Stimulated activated CD4-positive, alpha-beta T cell treated with anti-CD3 and anti-CD28 coated beads, TNF-alpha, amount 100 ng/mL, for 24 hours (primary cell): Measurements from ENCODE around the gene GALNT2.

Experiments
- DNase-seq, 3 experiments: peaks; one replicate each; pipeline ENCODE4 v3.0.0-alpha.2; 2020; ENCODE audit warnings: low read depth in 3 of 3

GALNT2 gene

GRCh38 chr1:230256896-230257295 lies 189.9 kb downstream of the GALNT2 start:
- no peak for DNase-seq

GRCh38 chr1:230259621-230260020 lies 192.6 kb downstream of the GALNT2 start:
- DNase-seq: no peak

GRCh38 chr1:230260831-230261230 lies 193.8 kb downstream of the GALNT2 start:
- DNase-seq: no peak

DNA sequence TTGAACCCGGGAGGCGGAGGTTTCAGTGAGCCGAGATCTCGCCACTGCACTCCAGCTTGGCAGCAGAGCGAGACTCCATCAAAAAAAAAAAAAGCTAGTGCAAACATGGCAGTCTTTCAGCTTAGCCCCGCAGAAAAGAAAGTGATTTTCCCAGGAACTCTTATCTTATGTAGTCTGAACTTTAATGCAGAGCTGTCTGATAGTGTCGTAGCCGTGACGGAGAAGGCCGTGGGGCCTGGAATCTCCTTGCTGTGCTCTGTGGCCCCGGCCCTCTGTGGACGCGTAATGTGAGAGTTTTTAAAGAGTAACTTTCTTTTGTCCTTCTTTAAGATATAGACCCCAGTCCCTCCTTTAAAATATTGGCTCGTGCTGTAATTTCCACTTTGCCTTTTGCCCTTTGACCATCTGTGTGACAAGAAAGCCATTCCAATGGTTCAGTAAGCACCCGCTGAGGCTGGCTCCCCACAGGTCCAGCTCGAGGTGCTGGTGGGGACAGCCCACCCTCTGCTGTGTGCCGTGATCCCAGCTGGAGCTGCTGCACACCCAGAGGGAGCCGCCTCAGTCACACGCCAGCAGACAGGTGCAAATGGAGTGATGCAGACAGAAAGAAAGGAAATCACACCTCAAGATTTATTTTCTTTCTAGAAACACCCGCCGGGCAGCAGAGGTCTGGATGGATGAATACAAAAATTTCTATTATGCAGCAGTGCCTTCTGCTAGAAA lies 195.1 kb downstream of the GALNT2 start:
- no peak for DNase-seq

GRCh38 chr1:230262867-230263567 lies 196.0 kb downstream of the GALNT2 start:
- DNase-seq: no peak

DNA sequence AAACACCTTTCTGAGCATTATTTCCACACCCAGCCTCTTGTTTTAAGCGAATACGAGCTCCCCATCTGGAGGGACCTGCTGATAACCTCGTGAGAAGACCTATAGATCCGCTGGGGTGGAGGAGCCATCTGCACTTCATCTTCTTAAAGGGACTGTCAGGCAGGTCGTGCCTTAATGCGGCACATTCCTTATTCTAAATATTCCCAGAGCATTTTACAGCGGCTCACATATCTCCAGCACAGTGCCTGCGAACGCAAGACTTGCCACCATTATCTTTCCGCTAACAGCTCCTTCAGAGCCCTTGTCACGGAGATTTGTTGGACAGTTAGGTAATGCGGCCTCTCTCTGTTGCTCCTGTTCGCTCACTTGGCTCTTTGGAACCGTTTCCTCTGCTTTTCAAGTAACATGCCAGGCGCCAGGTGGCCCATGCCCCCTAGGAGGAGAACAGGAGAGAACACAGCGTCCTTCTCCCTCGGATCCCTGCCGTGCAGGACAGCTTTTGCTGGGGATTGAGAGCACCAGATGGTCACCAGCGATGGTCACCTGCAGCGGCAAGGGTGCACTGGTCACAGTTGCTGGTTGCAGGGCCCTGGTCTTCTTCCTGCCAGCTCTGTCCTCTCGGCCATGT lies 196.6 kb downstream of the GALNT2 start:
- DNase-seq: no peak

DNA sequence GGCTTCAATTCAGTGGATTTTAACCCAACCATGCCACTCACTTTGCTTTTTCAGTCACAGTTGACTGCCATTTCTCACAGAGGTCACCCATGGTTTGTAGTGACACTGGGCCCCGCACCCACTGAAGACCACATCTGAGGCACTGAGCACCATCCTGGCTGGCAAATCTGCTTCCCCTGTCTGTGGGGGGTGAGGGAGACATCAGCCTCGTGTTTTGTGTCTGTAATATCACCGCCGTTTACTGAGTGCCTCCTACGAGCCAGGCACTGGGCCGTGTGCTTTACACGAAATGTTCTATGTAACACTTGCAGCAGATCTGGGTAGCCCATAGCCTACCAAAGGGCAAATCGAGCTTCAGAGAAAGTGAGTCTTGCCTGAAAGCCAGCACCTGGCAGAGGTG lies 197.3 kb downstream of the GALNT2 start:
- no peak for DNase-seq

GRCh38 chr1:230265200-230266115 lies 198.4 kb downstream of the GALNT2 start:
- no peak for DNase-seq

GRCh38 chr1:230266456-230266855 lies 199.4 kb downstream of the GALNT2 start:
- no peak for DNase-seq

- no peak for DNase-seq
These were observed 200.5 kb downstream of the GALNT2 start for GRCh38 chr1:230267338-230268065.

GRCh38 chr1:230268371-230269170 lies 201.5 kb downstream of the GALNT2 start:
- no peak for DNase-seq

DNA sequence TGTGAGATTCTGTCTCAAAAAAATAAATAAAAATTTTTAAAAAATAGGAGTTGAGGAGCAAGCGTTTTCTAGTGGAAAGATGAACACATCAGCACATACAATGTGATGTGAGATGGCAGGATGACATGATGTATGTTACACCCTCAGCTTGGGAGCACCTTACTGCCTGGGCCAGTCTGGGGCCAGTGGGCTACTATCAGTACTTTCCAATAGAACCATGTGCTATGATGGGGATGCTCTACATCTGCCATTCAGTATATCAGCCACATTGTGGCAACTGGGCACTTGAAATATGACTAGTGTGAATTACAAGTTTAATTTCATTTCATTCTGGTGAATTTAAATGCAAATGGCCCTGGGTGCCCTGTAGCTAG lies 203.1 kb downstream of the GALNT2 start:
- no peak for DNase-seq

DNA sequence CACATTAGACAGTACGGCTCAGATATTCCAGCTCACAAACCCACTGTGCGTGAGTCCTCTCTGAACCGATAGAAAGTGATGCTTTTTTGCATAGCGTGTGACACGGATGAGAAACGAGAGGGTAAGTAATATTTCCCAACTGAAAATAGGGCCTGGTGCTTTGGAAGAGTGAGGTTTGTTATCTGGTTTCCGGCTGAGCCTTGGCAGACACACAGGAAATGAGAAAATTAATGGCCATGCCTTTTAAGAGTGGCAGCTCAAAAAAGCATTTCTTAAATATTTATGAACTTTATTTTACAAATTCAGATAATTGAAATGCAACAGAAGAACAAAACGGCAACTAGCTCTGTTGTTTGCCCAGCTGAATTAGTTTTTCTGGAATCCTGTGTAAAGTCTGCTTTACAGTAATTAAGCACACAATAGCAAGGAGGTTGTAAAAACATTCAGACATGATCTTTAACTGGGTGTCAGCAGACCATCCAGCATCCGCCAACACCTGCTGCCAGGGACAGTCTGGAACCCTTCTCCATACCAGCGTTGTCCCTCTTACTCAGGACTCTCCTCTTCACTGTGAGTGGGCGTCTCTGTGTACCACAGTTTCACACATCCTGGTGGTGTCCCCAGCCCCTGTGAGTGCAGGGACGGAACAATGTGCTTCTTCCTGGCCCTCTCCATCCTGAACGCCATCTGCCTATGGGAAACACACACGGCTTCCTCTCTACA lies 203.7 kb downstream of the GALNT2 start:
- DNase-seq: peak in 2 of 3 experiments; percentile 7 to 19

- no peak for DNase-seq
These were observed 204.4 kb downstream of the GALNT2 start for GRCh38 chr1:230271300-230272035.

- no peak for DNase-seq
These were observed 205.5 kb downstream of the GALNT2 start for GRCh38 chr1:230272557-230272956.

DNA sequence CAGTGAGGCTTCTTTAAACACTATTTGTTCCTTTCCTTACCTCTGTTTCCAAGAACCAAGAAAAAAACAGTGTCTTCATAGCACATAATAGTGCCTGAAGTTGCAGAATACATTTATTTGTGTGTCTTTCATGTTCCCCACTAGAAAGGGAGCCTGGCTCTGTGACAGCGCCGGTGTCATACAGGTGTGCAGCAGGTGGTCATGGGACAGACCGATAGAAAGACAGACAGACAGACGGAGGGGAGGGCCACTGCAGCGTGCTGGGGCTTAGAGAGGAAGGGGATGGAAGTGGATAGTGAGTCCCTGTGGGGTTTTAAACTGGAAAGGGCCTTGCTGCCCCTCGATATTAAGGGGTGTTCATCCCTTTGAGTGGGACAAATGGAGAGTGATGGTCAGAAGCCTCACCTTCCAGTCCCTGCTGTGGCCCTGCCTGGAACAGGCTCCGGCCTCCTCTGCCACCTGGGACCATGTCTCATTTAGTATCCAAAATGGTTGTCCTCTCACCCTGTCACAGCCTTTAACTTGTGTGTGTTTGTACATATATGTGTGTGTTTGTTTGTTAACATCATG lies 206.2 kb downstream of the GALNT2 start:
- DNase-seq: no peak

- DNase-seq: no peak
These were observed 207.2 kb downstream of the GALNT2 start for GRCh38 chr1:230274254-230274653.

GRCh38 chr1:230276401-230276800 lies 209.4 kb downstream of the GALNT2 start:
- DNase-seq: no peak
